Esophagus muscularis mucosa (tissue), 4 donors: Measurements from ENCODE around the gene EML3. TPM values are rescaled to one million over a fixed set of nuclear protein-coding genes. Genes with fewer than 3 reads are reported as not detected.

ENCODE experiments used
- DNase-seq: peaks from one replicate; pipeline ENCODE4 v3.0.0-alpha.2; 2017; ENCODE audit errors: extremely low spot score
- H3K27ac ChIP-seq, 4 donors: fragments of 200-600 bp; sonication (generic); replicated peaks in 1 of 4; 1 replicate in 3 of 4; 2 replicates in 1 of 4; pipeline ENCODE4 v1.5.1; 2016 to 2019; ENCODE audit warnings: mild to moderate bottlenecking in 1 of 4
- H3K27me3 ChIP-seq, 4 donors: fragments of 200-600 bp; sonication (generic); one replicate each; pipeline versions ENCODE4 v1.5.1 to v1.6.0; 2016 to 2019
- H3K36me3 ChIP-seq, 4 donors: fragments of 200-600 bp; sonication (generic); one replicate each; pipeline ENCODE4 v1.5.1; 2016 to 2019
- H3K4me1 ChIP-seq, 4 donors: fragments of 200-600 bp; sonication (generic); one replicate each; pipeline ENCODE4 v1.5.1; 2016 to 2019
- H3K4me3 ChIP-seq, 4 donors: fragments of 200-600 bp; sonication (generic); 1 replicate in 2 of 4; 2 replicates in 2 of 4; pipeline ENCODE4 v1.5.1; 2016 to 2019; ENCODE audit warnings: mild to moderate bottlenecking in 4 of 4, moderate library complexity in 1 of 4
- H3K9me3 ChIP-seq, 4 donors: fragments of 200-600 bp; sonication (generic); 1 replicate in 3 of 4; 2 replicates in 1 of 4; pipeline ENCODE4 v1.5.1; 2016 to 2019
- EP300 ChIP-seq: sonication (generic); formaldehyde crosslinking; IDR thresholded peaks from one replicate; pipeline ENCODE4 v1.6.1; 2017; ENCODE audit warnings: antibody characterized with exemption
- POLR2A ChIP-seq: fragments of 450-650 bp; IDR thresholded peaks from one replicate; pipeline ENCODE4 v1.6.1; 2017; ENCODE audit warnings: antibody characterized with exemption, moderate library complexity, mild to moderate bottlenecking, low read depth
- POLR2AphosphoS5 ChIP-seq, 2 donors: sonication (generic); formaldehyde crosslinking; IDR thresholded peaks; one replicate each; pipeline ENCODE4 v1.6.1; 2017; ENCODE audit warnings: antibody characterized with exemption in 2 of 2
- WGBS: methylation state at CpG from one replicate; pipeline ENCODE4 v1.1.5; 2018; 5-methylcytosine and 5-hydroxymethylcytosine counted together
- intact Hi-C: fragments of 100-400 bp; cut with DNase I; formaldehyde crosslinking; loops from one replicate; pipeline ENCODE4 v1.15.1; 2023
- total RNA-seq, 4 donors: library from RNA; depleted of rRNA; stranded (reverse); fragments of >200 nt; gene quantifications; one replicate each; pipeline versions ENCODE4 v1.1.0 to v1.2.1, GENCODE V29; 2016
- TF ChIP-seq, protein P1 (sequence below), 3 experiments: fragments of 200-600 bp in 2 of 3; fragments of 450-650 bp in 1 of 3; sonication (generic) in 2 of 3; IDR thresholded peaks; one replicate each; pipeline ENCODE4 v1.5.1; 2017 to 2019; ENCODE audit warnings: antibody characterized with exemption in 3 of 3, mild to moderate bottlenecking in 2 of 3, moderate library complexity in 1 of 3

Gene EML3
- total RNA-seq, 4 donors from 2014 or later: 27.0 to 33.6 (median 29.0) TPM

DNA sequence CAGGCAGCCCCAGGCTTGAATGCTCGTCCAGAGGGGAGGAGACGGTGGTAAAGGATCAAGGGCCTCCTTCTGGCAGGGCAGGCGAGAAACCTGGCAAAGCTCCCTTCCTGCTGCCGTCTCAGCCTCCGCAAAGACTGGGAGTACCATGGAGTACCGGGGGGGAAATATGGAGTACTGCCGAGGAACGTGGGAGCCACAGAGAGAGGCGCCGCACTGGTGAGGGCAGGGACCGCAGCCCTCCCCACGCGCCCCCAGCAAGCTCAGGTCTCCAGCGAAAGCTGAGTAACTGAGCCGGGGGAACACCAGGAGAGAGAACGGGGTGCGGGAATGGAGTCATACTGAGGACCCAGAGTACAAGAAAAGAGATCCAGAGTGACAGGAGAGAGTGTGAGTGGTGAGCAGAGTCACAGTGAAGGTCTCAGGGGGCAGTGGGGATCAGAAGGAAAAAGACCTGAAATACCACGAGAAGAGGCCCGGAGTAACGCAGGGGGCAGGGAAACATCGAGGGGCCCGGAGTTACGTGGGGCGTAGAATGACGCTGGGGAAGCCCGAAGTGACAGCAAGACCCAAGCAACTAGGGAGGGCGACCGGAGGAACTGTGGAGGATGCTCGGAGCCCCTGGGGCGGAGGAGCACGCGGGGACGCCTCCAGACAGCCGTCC, 740 bp downstream of the EML3 start:
- H3K9me3 ChIP-seq: no peaks in the 10 kb centered on the region
- peak overlapping the region; percentile 70 to 97 (median 83) for H3K4me3 ChIP-seq
- 0% methylated on average over 29 of the region's 34 CpGs for WGBS
- TF ChIP-seq POLR2A (no peak), POLR2AphosphoS5 (IDR thresholded peaks at IDR 0.05) (peak in 1 of 2 donors; percentile 13)
- no peaks in the 10 kb centered on the region for H3K27me3 ChIP-seq
- H3K36me3 ChIP-seq: peaks cover 4 to 67% (median 56%) of the 10 kb centered on the region in 4 donors
- no peak for DNase-seq
- intact Hi-C loops: no loop called here
- peaks cover 24 to 48% (median 37%) of the 10 kb centered on the region in 4 donors for H3K4me1 ChIP-seq
- H3K27ac ChIP-seq: peak overlapping the region; percentile 91 to 99 (median 96)

DNA sequence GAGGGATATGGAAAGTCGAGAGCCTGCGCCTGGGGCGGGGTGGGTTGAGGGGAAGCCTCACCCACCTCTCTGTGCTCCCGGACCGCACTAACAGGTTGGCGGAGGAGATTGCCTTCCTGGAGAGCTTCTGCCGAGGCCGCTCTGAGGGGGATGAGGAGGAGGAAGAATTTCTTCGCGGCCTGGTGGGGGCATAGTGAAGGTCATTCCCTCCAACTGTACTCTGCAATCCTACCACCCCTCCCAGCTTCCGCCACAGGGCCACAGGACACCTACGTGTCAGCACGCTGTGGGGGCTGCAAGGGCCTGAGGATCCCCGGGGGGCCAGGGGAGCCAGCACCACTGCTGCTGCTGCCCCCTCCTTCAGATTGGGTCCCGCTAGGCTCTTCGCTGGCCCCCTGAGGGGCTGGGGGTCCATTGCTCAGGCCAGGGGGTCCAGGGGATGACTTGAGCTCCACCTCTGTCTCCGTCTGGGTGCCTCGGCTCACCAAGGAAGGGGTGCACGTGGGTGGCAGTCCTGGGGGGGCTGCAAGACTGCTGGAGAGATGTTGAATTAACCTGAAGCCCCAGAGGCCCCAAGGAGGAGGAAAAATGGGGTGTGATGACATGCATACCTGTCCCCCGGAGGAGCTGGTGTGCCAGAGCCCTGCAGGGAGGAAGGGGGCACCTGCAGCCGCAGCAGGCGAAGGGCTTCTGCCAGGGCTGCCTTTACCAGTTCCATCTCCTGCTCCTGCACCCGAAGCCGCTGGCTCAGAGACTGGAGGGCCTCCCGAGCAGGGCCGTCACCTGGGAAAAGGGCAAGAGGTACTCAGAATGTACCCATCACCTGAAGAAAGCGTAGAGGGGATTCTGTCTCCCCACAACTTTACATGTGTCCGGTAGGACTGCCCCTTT, 1.5 kb downstream of the EML3 start:
- Histone ChIP-seq H3K9me3 (no peaks in the 10 kb centered on the region), H3K4me3 (peak overlapping the region; percentile 70 to 97 (median 83)), H3K27ac (peak overlapping the region; percentile 91 to 99 (median 96)), H3K36me3 (peaks cover 5 to 68% (median 53%) of the 10 kb centered on the region in 4 donors), H3K27me3 (no peaks in the 10 kb centered on the region), H3K4me1 (peaks cover 24 to 48% (median 37%) of the 10 kb centered on the region in 4 donors)
- TF ChIP-seq POLR2A: no peak
- no peak for TF ChIP-seq EP300
- no peak for TF ChIP-seq POLR2AphosphoS5 (IDR thresholded peaks at IDR 0.05)
- TF ChIP-seq, protein P1, sequence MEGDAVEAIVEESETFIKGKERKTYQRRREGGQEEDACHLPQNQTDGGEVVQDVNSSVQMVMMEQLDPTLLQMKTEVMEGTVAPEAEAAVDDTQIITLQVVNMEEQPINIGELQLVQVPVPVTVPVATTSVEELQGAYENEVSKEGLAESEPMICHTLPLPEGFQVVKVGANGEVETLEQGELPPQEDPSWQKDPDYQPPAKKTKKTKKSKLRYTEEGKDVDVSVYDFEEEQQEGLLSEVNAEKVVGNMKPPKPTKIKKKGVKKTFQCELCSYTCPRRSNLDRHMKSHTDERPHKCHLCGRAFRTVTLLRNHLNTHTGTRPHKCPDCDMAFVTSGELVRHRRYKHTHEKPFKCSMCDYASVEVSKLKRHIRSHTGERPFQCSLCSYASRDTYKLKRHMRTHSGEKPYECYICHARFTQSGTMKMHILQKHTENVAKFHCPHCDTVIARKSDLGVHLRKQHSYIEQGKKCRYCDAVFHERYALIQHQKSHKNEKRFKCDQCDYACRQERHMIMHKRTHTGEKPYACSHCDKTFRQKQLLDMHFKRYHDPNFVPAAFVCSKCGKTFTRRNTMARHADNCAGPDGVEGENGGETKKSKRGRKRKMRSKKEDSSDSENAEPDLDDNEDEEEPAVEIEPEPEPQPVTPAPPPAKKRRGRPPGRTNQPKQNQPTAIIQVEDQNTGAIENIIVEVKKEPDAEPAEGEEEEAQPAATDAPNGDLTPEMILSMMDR (IDR thresholded peaks at IDR 0.05): no peak
- WGBS: 65% methylated on average over 21 of the region's 28 CpGs
- no peak for DNase-seq
- intact Hi-C loops: no loop called here

DNA sequence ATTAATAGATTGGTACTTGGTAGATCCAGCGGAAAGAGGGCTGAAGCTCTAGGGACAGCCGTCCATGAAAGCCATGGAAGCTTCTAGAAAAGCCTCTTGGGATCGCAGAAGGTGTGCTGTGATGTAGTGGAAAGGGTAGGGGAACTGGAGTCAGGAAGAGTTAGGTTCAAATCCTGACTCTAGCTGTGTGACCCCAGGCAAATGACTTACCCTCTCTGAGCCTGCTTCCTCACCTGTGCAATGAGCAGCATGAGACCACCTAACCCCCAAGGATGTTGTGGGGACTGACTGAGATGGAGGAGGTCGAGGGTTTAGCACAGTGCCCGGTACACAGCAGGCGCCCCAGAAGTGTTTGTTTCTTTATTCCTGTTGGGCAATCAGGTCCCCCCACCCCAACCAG, 2.2 kb downstream of the EML3 start:
- Histone ChIP-seq H3K4me3 (no peak overlapping the region), H3K36me3 (peaks cover 10 to 68% (median 54%) of the 10 kb centered on the region in 4 donors), H3K4me1 (peaks cover 24 to 48% (median 37%) of the 10 kb centered on the region in 4 donors), H3K27ac (no peak overlapping the region), H3K27me3 (no peaks in the 10 kb centered on the region), H3K9me3 (no peaks in the 10 kb centered on the region)
- DNase-seq: no peak
- TF ChIP-seq POLR2AphosphoS5 (IDR thresholded peaks at IDR 0.05) (no peak), EP300 (no peak), POLR2A (no peak)
- TF ChIP-seq, protein P1 (IDR thresholded peaks at IDR 0.05): no peak
- intact Hi-C loops: no loop called here
- WGBS: 87% methylated on average over 3 of the region's 6 CpGs

DNA sequence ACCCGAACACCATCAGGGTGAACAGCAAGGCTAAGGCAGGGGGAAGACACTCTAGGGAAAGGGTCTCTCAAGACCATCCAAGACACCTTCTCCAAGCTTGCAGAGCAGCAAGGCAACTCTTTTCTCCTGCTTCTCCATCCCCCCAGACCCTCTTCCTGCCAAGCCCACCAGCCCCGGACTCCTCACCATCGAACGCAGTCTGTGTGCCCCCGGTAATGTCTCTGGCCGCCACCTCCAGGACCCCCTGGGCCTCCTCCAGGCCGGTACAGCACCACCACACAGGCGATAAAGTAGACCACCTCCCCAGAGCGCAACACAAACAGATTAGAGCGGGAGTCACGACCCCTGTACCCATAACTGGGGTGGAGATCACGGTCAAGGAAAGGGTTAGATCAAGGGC, 3.8 kb downstream of the EML3 start:
- Histone ChIP-seq H3K27ac (no peak overlapping the region), H3K27me3 (no peaks in the 10 kb centered on the region), H3K4me1 (peaks cover 24 to 52% (median 37%) of the 10 kb centered on the region in 4 donors), H3K4me3 (no peak overlapping the region), H3K36me3 (peaks cover 13 to 73% (median 59%) of the 10 kb centered on the region in 4 donors), H3K9me3 (no peaks in the 10 kb centered on the region)
- WGBS: over 99% methylated on average over 12 of the region's 12 CpGs
- intact Hi-C loops: no loop called here
- no peak for TF ChIP-seq POLR2AphosphoS5 (IDR thresholded peaks at IDR 0.05)
- TF ChIP-seq POLR2A: no peak
- TF ChIP-seq, protein P1 (IDR thresholded peaks at IDR 0.05): no peak
- no peak for TF ChIP-seq EP300
- no peak for DNase-seq

DNA sequence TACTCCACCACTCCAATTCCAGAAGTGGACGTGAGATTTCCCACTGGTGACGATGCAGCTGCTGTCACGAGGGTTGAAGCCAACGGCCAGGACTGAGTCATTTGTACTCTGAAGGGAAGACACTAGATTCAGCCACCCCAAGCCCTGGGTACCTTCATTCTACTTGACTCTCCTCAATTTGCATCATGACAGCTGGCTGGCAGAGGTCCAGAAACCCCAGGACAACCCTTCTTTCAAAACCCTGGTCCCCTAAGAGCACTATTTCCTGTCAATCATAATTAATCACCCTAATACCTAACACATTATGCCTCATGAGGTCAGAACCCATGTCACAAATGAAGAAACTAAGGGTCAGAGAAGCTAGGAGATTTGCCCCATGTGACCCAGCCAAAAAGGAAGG, 4.9 kb downstream of the EML3 start:
- Histone ChIP-seq H3K27ac (no peak overlapping the region), H3K4me3 (no peak overlapping the region), H3K4me1 (peaks cover 24 to 51% (median 35%) of the 10 kb centered on the region in 4 donors), H3K9me3 (no peaks in the 10 kb centered on the region), H3K27me3 (no peaks in the 10 kb centered on the region), H3K36me3 (peaks cover 13 to 73% (median 60%) of the 10 kb centered on the region in 4 donors)
- intact Hi-C loops: no loop called here
- 73% methylated on average over 4 of the region's 4 CpGs for WGBS
- TF ChIP-seq EP300 (no peak), POLR2A (no peak), POLR2AphosphoS5 (IDR thresholded peaks at IDR 0.05) (no peak)
- TF ChIP-seq, protein P1 (IDR thresholded peaks at IDR 0.05): no peak
- DNase-seq: no peak
